WERI-Rb-1 (cell line): Measurements from ENCODE around the gene SARM1.
"Not testable (repeated sequence)": the region's sequence is repeated elsewhere in the genome, so short reads cannot be mapped to it uniquely, and the experiment has no call there.

Source experiments
- DNase-seq: peaks from one replicate; pipeline ENCODE4 v3.0.0-alpha.2; 2020
- H3K27ac ChIP-seq: fragments of 250-450 bp; sonication (Bioruptor Pico); 2 replicates; pipeline ENCODE4 v1.5.1; 2020; ENCODE audit warnings: mild to moderate bottlenecking, moderate library complexity
- H3K27me3 ChIP-seq: fragments of 250-450 bp; sonication (Bioruptor Pico); 2 replicates; pipeline ENCODE4 v1.5.1; 2021; ENCODE audit warnings: mild to moderate bottlenecking, low read depth, moderate library complexity; ENCODE audit not compliant: insufficient read depth, severe bottlenecking
- H3K36me3 ChIP-seq: fragments of 250-450 bp; sonication (Bioruptor Pico); 2 replicates; pipeline ENCODE4 v1.5.1; 2020; ENCODE audit warnings: mild to moderate bottlenecking, moderate library complexity
- H3K4me3 ChIP-seq: 2 replicates; pipeline ENCODE4 v1.5.1; 2011; ENCODE audit warnings: low read depth, mild to moderate bottlenecking, control low read depth, low read length
- H3K9me3 ChIP-seq: fragments of 250-450 bp; sonication (Bioruptor Pico); 2 replicates; pipeline ENCODE4 v1.5.1; 2021; ENCODE audit warnings: mild to moderate bottlenecking, moderate library complexity; ENCODE audit not compliant: severe bottlenecking
- TF ChIP-seq, protein P1 (sequence below): IDR thresholded peaks from 2 replicates; pipeline ENCODE4 v1.5.1; 2011; ENCODE audit warnings: low read depth, mild to moderate bottlenecking, control low read depth, inconsistent platforms, low read length

The SARM1 gene

DNA sequence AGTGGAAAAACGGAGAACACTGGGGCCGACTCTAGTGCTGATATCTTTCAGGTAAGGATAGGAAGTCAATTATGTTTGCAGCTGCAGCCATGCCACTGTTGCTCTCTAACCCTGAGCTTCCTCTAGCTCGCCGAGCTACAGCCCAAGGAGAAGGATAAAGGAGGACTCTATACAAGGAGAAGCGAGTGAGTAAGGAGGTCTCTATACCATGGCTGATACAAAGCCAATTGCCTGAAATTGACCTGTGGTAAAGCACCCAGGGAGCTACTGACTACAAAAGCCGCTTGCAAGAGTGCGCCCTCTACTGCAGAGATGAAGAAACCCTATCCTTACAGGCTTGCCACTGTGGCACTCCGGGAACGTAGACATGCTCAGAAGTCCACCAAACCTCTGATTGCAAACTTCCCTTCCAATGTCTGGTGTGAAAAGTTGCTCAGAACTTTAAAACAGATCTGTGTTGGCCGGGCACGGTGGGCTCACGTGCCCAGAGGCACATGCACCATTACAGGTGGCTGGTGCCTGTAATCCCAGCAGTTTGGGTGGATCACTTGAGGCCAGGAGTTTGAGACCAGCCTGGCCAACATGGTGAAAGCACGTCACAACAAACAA is 45.3 kb downstream of the SARM1 start:
- Histone ChIP-seq H3K9me3 (no peaks in the 10 kb centered on the region), H3K27me3 (no peaks in the 10 kb centered on the region), H3K27ac (no peak overlapping the region), H3K36me3 (no peaks in the 10 kb centered on the region), H3K4me3 (no peak overlapping the region)
- TF ChIP-seq, protein P1, sequence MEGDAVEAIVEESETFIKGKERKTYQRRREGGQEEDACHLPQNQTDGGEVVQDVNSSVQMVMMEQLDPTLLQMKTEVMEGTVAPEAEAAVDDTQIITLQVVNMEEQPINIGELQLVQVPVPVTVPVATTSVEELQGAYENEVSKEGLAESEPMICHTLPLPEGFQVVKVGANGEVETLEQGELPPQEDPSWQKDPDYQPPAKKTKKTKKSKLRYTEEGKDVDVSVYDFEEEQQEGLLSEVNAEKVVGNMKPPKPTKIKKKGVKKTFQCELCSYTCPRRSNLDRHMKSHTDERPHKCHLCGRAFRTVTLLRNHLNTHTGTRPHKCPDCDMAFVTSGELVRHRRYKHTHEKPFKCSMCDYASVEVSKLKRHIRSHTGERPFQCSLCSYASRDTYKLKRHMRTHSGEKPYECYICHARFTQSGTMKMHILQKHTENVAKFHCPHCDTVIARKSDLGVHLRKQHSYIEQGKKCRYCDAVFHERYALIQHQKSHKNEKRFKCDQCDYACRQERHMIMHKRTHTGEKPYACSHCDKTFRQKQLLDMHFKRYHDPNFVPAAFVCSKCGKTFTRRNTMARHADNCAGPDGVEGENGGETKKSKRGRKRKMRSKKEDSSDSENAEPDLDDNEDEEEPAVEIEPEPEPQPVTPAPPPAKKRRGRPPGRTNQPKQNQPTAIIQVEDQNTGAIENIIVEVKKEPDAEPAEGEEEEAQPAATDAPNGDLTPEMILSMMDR = peak; percentile 93
- peak; percentile 76 for DNase-seq

DNA sequence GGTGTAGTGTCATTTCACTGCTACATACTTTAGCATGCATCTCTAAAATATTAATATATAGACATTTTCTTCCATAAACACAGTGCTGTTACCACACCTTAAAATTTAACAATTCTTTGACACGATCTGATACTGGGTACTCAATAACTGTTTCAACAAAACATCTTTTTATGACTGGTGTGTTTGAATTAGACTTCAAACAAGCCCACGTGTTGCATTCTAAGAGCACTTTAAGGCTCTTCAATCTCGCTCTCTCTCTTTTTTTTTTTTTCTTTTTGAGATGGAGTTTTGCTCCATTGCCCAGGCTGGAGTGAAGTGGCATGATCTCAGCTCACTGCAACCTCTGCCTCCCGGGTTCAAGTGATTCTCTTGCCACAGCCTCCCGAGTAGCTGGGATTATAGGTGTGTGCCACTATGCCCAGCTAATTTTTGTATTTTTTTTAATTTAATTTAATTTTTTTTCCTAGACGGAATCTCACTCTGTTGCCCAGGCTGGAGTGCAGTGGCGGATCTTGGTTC is 50.4 kb downstream of the SARM1 start:
- DNase-seq = no peak
- TF ChIP-seq, protein P1 = no peak
- H3K27me3 ChIP-seq = no peaks in the 10 kb centered on the region
- H3K36me3 ChIP-seq = no peaks in the 10 kb centered on the region
- H3K27ac ChIP-seq = no peak overlapping the region
- no peak overlapping the region for H3K4me3 ChIP-seq
- no peaks in the 10 kb centered on the region for H3K9me3 ChIP-seq

GRCh38 chr17:28425206-28425605 is 53.7 kb downstream of the SARM1 start:
- Histone ChIP-seq H3K9me3 (peaks cover 4% of the 10 kb centered on the region), H3K4me3 (no peak overlapping the region), H3K27me3 (no peaks in the 10 kb centered on the region), H3K27ac (no peak overlapping the region), H3K36me3 (no peaks in the 10 kb centered on the region)
- DNase-seq = no peak
- TF ChIP-seq, protein P1 = no peak

- H3K9me3 ChIP-seq = peaks cover 4% of the 10 kb centered on the region
- TF ChIP-seq, protein P1 = peak; percentile 44
- peak; percentile 41 for DNase-seq
- no peak overlapping the region for H3K4me3 ChIP-seq
- H3K27me3 ChIP-seq = no peaks in the 10 kb centered on the region
- H3K27ac ChIP-seq = no peak overlapping the region
- no peaks in the 10 kb centered on the region for H3K36me3 ChIP-seq
These were observed 54.6 kb downstream of the SARM1 start for GRCh38 chr17:28426081-28426519.

DNA sequence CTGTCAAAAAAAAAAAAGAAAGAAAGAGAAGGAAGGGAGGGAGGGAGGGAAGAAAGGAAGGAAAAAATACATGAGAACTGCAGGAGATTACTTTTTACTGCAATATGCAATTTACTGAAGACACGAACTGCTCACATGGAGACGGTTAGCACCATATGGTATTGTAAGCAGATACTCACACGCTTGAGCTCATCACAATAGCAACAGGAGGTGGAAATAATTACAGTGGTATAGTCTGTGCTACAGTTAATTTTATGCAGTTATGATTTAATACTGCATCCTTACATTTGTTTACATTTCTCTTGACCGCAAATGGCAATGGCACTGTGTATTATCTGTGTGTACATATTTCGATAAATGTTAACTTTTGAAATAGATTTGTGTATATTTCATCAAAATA is 55.9 kb downstream of the SARM1 start:
- Histone ChIP-seq H3K27me3 (no peaks in the 10 kb centered on the region), H3K36me3 (no peaks in the 10 kb centered on the region), H3K4me3 (no peak overlapping the region), H3K9me3 (peaks cover 4% of the 10 kb centered on the region), H3K27ac (peak overlapping the region; percentile 57)
- no peak for DNase-seq
- TF ChIP-seq, protein P1 = no peak

DNA sequence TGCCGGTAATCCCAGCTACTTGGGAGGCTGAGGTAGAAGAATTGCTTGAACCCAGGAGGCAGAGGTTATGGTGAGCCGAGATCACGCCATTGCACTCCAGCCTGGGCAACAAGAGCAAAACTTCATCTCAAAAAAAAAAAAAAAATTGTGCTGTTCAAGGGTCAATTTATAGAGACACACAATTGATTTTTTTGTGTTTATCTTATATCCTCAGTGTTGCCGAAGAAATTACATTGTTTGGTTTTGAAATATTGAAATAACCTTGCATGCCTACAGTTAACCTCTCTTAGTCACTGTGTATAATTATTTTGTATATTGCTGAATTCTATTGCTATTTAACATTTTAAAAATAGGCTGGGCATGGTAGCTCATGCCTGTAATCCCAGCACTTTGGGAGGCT is 56.5 kb downstream of the SARM1 start:
- not testable (repeated sequence) for DNase-seq, H3K36me3 ChIP-seq, H3K27me3 ChIP-seq, H3K9me3 ChIP-seq, H3K4me3 ChIP-seq
- peak overlapping the region; percentile 57 for H3K27ac ChIP-seq
